Nephron progenitor cell (in vitro differentiated cells): ENCODE results near the gene CSNK1A1.
"Not testable (repeated sequence)": the region's sequence is repeated elsewhere in the genome, so short reads cannot be mapped to it uniquely, and the experiment has no call there.

ENCODE experiments used
- DNase-seq: peaks from one replicate; pipeline ENCODE4 v3.0.0; 2021
- H3K27ac Mint-ChIP-seq: 2 replicates; pipeline ENCODE4 v1.8.0; 2021; ENCODE audit warnings: mild to moderate bottlenecking, moderate library complexity, mixed read lengths
- H3K27me3 Mint-ChIP-seq: 2 replicates; pipeline ENCODE4 v1.8.0; 2021; ENCODE audit warnings: mild to moderate bottlenecking, low read depth, mixed read lengths; ENCODE audit not compliant: poor library complexity
- H3K36me3 Mint-ChIP-seq: 2 replicates; pipeline ENCODE4 v1.8.0; 2021; ENCODE audit warnings: low read depth, mixed read lengths
- H3K4me1 Mint-ChIP-seq: 2 replicates; pipeline ENCODE4 v1.8.0; 2021; ENCODE audit warnings: mixed read lengths
- H3K4me3 Mint-ChIP-seq: 2 replicates; pipeline ENCODE4 v1.8.0; 2021; ENCODE audit warnings: mild to moderate bottlenecking, moderate library complexity, mixed read lengths
- H3K9me3 Mint-ChIP-seq: 2 replicates; pipeline ENCODE4 v1.8.0; 2021; ENCODE audit warnings: mild to moderate bottlenecking, moderate library complexity, mixed read lengths
- TF ChIP-seq, protein P1 (sequence below): fragments of 200-600 bp; sonication (generic); IDR thresholded peaks from 2 replicates; pipeline ENCODE4 v1.5.0; 2021; ENCODE audit warnings: antibody characterized with exemption

The CSNK1A1 gene

DNA sequence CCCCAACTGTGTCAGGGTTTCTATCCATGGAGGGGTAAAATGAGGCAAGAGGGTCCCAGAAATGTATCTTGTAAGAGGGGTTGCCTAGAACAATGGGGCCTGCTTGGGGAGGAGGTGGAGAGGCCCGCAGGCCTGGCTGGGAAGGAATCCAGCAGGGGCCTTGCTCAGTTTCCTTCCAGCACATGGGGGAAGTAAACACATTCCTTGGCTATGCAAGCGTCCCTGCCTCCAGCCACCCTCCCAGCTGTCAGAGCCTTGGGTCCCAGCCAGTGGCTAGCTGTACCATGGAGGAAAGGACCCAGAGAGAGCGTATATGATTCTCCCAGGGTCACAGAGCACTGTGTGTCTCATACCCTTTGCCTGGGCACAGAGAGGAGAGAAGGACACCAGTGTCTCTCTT, 101.0 kb downstream of the CSNK1A1 start:
- TF ChIP-seq, protein P1, sequence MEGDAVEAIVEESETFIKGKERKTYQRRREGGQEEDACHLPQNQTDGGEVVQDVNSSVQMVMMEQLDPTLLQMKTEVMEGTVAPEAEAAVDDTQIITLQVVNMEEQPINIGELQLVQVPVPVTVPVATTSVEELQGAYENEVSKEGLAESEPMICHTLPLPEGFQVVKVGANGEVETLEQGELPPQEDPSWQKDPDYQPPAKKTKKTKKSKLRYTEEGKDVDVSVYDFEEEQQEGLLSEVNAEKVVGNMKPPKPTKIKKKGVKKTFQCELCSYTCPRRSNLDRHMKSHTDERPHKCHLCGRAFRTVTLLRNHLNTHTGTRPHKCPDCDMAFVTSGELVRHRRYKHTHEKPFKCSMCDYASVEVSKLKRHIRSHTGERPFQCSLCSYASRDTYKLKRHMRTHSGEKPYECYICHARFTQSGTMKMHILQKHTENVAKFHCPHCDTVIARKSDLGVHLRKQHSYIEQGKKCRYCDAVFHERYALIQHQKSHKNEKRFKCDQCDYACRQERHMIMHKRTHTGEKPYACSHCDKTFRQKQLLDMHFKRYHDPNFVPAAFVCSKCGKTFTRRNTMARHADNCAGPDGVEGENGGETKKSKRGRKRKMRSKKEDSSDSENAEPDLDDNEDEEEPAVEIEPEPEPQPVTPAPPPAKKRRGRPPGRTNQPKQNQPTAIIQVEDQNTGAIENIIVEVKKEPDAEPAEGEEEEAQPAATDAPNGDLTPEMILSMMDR, result no peak
- H3K36me3 Mint-ChIP-seq, result no peaks in the 10 kb centered on the region
- no peak overlapping the region for H3K27ac Mint-ChIP-seq
- peaks cover 3% of the 10 kb centered on the region for H3K27me3 Mint-ChIP-seq
- peaks cover 74% of the 10 kb centered on the region for H3K4me1 Mint-ChIP-seq
- DNase-seq, result no peak
- no peak overlapping the region for H3K4me3 Mint-ChIP-seq
- peaks cover 3% of the 10 kb centered on the region for H3K9me3 Mint-ChIP-seq

DNA sequence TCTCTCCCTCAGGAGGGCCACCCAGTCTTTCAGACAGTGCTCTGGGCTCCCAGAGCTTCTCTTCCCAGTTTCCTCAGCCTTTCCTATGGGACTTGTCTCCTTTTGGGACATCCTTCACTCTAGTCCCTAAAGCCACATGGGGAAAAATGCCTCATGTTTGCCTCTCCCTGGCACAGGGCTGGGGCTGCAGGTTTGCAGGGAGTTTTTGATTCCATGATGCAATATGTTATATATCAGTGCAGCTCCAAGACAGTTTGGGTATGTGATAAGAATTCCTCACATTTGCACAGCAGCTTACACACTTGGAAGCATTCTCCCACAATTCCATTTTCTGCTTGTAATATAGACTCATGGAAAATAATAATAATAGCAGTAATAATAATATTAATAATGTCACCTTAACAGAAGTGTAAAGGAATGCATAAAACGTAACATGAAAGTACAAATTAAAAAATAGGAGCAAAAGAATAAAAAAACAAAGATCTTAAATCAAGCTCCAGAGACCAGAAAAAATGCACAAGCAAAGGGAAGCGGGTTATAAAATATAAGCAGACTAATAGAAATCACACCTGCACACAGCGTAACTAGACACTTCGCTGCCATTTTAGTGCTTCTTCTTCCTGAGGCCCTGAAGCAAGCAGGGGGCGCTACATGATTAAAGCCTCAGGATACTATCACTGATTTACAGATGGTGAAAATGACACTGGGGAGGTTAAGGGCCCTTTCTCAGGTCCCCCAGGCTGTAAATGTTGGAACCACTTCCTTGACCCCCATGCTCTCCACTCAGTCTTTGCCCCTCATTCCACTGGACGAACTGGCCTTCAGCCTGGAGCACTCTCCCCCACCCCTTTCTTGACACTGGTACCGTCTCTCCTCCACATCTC, 102.2 kb downstream of the CSNK1A1 start:
- TF ChIP-seq, protein P1, result peak; percentile 13
- Mint-ChIP-seq H3K27me3 (peaks cover 3% of the 10 kb centered on the region), H3K4me3 (no peak overlapping the region), H3K36me3 (no peaks in the 10 kb centered on the region), H3K9me3 (peaks cover 11% of the 10 kb centered on the region), H3K4me1 (peaks cover 81% of the 10 kb centered on the region), H3K27ac (peak overlapping the region; percentile 26)
- DNase-seq, result no peak

DNA sequence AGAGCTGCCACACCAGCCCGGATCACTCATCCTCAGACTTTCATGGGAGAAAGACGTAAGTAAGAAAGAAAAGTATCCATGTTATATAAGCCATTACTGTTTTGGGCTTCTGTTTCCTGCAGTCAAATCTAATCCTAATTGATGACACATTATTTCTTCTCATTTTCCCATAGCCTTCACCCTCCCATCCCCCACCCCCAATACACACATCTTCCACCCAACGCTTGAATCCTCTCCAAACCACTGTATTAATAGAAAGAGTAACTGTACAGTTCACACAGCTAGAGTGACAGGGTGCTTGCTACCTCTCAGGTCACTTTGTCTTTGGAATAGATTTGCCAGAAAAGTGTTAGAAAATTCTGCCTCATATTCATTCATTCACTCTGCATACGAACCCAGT, 102.8 kb downstream of the CSNK1A1 start:
- H3K4me1 Mint-ChIP-seq, result peaks cover 84% of the 10 kb centered on the region
- H3K27me3 Mint-ChIP-seq, result peaks cover 3% of the 10 kb centered on the region
- peak overlapping the region; percentile 15 for H3K27ac Mint-ChIP-seq
- H3K4me3 Mint-ChIP-seq, result no peak overlapping the region
- peaks cover 11% of the 10 kb centered on the region for H3K9me3 Mint-ChIP-seq
- DNase-seq, result no peak
- no peaks in the 10 kb centered on the region for H3K36me3 Mint-ChIP-seq
- TF ChIP-seq, protein P1, result no peak

DNA sequence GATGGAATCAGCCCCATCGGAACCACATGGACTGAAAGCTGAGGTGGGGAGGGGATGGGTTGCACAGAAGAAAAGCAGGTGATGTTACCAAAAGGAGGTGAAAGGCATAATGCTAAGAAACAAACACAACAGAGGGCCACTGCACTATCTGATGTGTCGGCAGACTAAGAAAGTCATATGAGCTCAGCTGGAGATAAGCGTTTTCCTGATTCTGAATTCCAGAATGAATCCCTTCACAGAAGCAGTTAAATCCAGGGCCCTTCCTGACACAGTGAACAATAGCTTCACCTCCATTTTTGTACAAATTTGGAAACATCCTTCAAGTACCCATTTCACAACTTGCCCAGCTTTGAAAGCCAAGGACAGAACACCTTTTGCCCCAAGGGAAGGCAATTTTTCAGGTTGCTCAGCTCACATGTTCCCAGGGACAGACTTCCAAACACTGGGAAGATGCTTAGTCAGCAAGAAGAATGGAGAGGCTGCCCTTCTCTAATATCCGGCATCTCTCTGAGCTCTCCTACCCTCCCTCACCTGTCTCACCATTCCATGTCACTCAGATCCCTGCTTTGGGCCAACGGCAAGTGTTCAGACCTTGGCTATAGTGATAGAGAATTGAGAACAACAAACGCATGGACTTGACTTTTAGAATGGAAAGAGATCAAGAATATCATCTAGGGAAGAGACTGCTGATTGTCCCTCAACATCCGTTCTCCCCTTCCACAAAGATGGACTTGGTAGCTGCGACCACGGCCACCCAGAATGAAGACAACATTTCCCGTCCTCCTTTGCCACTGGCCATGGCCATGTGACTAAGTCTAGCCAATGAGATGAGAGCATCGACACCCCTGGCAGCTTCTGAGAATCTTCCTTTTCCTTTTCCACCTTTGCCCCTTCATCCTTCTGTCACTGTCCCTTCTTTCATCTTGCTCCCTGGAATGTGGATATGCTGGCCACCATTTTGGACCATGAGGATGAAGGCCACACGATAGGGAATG, 103.6 kb downstream of the CSNK1A1 start:
- H3K4me3 Mint-ChIP-seq, result no peak overlapping the region
- TF ChIP-seq, protein P1, result no peak
- H3K9me3 Mint-ChIP-seq, result peaks cover 11% of the 10 kb centered on the region
- H3K27me3 Mint-ChIP-seq, result peaks cover 3% of the 10 kb centered on the region
- H3K36me3 Mint-ChIP-seq, result no peaks in the 10 kb centered on the region
- DNase-seq, result no peak
- H3K4me1 Mint-ChIP-seq, result peaks cover 82% of the 10 kb centered on the region
- peak overlapping the region; percentile 78 for H3K27ac Mint-ChIP-seq

DNA sequence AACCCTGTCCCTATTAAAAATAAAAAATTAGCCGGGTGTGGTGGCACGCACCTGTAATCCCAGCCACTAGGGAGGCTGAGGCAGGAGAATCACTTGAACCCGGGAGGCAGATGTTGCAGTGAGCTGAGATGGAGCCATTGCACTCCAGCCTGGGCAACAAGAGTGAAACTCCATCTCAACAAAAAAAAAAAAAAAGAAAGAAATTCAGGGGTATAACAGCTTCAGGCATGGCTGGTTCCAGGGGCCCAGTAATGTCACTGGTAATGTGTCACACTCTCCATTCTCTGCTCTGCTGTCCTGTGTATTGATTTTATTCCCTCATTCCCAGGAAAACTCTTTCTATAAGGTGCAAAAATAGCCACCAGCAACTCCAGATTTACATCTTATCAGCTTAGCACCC, 104.4 kb downstream of the CSNK1A1 start:
- not testable (repeated sequence) for H3K27ac Mint-ChIP-seq, DNase-seq, H3K4me3 Mint-ChIP-seq, H3K36me3 Mint-ChIP-seq, H3K27me3 Mint-ChIP-seq
- H3K4me1 Mint-ChIP-seq, result peaks cover 78% of the 10 kb centered on the region
- peaks cover 11% of the 10 kb centered on the region for H3K9me3 Mint-ChIP-seq

DNA sequence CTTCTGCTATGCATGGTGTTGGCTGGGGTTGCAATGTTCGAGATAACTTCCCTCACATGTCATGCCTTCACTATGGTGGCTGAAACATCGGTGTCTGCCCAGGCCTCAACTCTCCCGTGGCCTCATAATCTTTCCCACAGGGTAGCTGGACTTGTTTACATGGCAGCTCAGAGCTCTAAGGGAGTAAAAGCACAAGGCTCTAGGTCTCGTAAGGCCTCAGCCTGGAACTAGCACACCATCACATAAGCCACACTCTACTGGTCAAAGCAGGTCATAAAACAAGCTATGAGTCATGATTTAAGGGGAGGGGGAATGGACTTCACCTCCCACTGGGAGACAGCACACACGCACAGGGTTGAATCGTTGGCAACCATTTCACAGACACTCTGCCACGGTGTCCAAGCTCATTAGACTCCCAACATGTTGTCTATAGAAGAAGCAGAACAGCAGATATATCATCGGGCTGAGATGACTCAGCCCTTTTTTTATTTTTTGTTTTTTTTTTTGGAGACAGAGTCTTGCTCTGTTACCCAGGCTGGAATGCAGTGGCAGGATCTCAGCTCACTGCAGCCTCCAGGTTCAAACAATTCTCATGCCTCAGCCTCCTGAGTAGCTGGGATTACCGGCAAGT, 105.4 kb downstream of the CSNK1A1 start:
- peaks cover 11% of the 10 kb centered on the region for H3K9me3 Mint-ChIP-seq
- H3K4me3 Mint-ChIP-seq, result no peak overlapping the region
- peaks cover 69% of the 10 kb centered on the region for H3K4me1 Mint-ChIP-seq
- no peak for DNase-seq
- no peaks in the 10 kb centered on the region for H3K36me3 Mint-ChIP-seq
- TF ChIP-seq, protein P1, result no peak
- H3K27ac Mint-ChIP-seq, result peak overlapping the region; percentile 83
- H3K27me3 Mint-ChIP-seq, result peaks cover 7% of the 10 kb centered on the region
